Fibroblast of the aortic adventitia (primary cell): ENCODE data around the gene CYTL1. TPM values are rescaled to one million over a fixed set of nuclear protein-coding genes. Genes with fewer than 3 reads are reported as not detected.

ENCODE experiments used
- DNase-seq: peaks from one replicate; pipeline ENCODE4 v3.0.0-alpha.2; 2010; ENCODE audit warnings: low read depth
- H3K4me3 ChIP-seq: 2 replicates; pipeline ENCODE4 v1.5.1; 2011; ENCODE audit warnings: low read depth, mild to moderate bottlenecking, control low read depth, low read length, moderate library complexity
- CTCF ChIP-seq: IDR thresholded peaks from 2 replicates; pipeline ENCODE4 v1.5.1; 2011; ENCODE audit warnings: mild to moderate bottlenecking, low read length, control low read depth, inconsistent platforms; ENCODE audit not compliant: insufficient read depth
- total RNA-seq: library from RNA; depleted of rRNA; stranded (reverse); fragments of >200 nt; gene quantifications from 2 replicates; pipeline ENCODE4 v1.2.3, GENCODE V29; 2012; ENCODE audit warnings: low replicate concordance

Gene CYTL1
- total RNA-seq, 1 donor: 12.5 TPM

- no peak for DNase-seq
Observed at GRCh38 chr4:4994312-4995097, 24.8 kb downstream of the CYTL1 start.

GRCh38 chr4:4992833-4993232 lies 26.4 kb downstream of the CYTL1 start:
- no peak overlapping the region for H3K4me3 ChIP-seq
- no peak for DNase-seq
- no peak for TF ChIP-seq CTCF

More at GRCh38 chr4:4994312-4995097, 24.8 kb downstream of the CYTL1 start:
- H3K4me3 ChIP-seq: no peak overlapping the region
- no peak for TF ChIP-seq CTCF

GRCh38 chr4:4991541-4992099 lies 27.6 kb downstream of the CYTL1 start:
- no peak for TF ChIP-seq CTCF
- H3K4me3 ChIP-seq: no peak overlapping the region
- no peak for DNase-seq

GRCh38 chr4:4990857-4991540 lies 28.3 kb downstream of the CYTL1 start:
- H3K4me3 ChIP-seq: no peak overlapping the region
- peak; percentile 98 for DNase-seq
- TF ChIP-seq CTCF: peak; percentile 3

- TF ChIP-seq CTCF: no peak
- no peak overlapping the region for H3K4me3 ChIP-seq
- peak; percentile 86 for DNase-seq
Observed at GRCh38 chr4:4990329-4990728, 28.9 kb downstream of the CYTL1 start.

- no peak overlapping the region for H3K4me3 ChIP-seq
- TF ChIP-seq CTCF: no peak
- DNase-seq: no peak
Observed at GRCh38 chr4:4989083-4989622, 30.1 kb downstream of the CYTL1 start.
